IPS DF 4.7 (cell line): ENCODE measurements around the gene KLHL6.
"Not testable (repeated sequence)": the region's sequence is repeated elsewhere in the genome, so short reads cannot be mapped to it uniquely, and the experiment has no call there.

Experiments
- DNase-seq: peaks from one replicate; pipeline ENCODE4 v3.0.0-alpha.2; 2013; ENCODE audit warnings: low spot score; ENCODE audit errors: extremely low read depth

KLHL6 gene

DNA sequence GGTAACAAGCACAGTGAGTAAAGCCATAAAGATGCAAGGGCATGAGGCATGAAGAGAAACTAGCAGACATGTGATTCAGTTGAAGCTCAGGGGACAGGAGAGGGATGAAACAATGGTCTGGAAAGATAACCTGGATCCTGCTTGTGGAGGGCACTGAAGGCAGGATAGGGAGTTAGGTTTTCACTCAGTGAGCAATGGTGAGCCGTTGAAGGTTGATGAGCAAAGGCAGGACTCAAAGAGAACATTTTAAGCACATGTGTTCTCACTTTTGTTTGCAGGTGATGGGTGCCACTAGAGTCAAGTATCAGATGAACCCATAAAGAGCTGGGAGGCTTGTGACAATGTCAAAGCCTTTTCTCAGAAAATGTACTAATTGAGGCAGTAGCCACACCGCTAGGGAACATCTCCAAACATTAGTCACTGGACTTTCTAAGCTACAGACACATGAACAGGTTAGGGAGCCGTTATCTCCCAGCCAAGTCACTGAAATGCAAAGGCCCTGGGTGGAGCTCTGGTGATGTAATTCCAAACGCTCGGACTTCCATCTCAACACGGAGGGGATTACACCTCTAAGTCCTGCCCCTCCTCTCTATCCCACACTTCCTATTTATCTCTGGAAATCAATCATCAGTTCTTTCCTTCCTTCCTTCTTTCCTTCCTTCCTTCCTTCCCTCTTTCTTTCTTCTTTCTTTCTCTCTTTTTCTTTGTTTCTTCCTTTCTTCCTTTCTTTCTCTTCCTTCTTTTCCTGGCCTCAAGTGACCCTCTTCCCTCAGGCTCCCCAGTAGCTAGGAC lies 22.7 kb downstream of the KLHL6 start:
- DNase-seq, result no peak

DNA sequence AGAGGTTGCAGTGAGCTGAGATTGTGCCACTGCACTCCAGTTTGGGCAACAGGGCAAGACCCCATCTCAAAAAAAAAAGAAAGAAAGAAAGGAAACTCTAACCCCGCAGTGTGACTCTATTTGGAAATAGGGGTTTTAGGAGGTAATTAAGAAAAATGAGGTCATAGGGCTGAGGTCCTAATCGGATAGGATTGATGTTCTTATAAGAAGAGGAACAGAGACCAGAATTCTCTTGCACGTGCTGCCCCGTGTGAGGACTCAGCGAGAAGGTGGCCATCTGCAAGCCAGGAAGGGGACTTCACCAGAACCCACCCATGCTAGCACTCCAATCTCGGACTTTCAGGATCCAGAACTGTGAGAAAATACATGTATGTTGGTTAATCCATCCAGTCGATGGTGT lies 25.8 kb downstream of the KLHL6 start:
- DNase-seq, result no peak

DNA sequence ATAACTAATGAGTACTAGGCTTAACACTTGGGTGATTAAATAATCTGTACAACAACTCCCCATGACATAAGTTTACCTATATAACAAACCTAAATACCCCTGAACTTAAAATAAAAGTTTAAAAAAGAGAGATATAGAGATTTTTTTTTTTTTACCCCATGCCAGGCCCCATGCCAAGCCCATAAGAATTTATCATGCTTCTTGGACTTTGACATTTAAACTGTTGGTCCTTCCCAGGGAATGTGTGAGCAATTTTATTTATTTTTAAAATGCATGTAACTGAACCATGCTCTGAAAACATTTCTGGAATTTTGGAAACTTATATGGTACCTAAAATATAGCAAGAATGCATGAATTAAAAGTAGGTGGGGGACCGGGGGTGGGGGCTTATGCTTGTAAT lies 26.3 kb downstream of the KLHL6 start:
- no peak for DNase-seq

DNA sequence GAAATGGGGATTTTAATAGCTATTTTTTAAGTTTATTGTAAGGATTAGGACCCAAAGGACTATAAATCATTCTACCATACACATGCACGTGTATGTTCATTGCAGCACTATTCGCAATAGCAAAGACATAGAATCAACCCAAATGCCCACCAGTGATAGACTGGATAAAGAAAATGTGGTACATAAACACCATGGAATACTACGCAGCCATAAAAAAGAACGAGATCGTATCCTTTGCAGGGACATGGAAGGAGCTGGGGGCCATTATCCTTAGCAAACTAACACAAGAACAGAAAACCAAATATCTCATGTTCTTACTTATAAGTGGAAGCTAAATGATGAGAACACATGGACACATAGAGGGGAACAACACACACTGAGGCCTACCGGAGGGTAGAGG lies 26.7 kb downstream of the KLHL6 start:
- DNase-seq, result not testable (repeated sequence)

DNA sequence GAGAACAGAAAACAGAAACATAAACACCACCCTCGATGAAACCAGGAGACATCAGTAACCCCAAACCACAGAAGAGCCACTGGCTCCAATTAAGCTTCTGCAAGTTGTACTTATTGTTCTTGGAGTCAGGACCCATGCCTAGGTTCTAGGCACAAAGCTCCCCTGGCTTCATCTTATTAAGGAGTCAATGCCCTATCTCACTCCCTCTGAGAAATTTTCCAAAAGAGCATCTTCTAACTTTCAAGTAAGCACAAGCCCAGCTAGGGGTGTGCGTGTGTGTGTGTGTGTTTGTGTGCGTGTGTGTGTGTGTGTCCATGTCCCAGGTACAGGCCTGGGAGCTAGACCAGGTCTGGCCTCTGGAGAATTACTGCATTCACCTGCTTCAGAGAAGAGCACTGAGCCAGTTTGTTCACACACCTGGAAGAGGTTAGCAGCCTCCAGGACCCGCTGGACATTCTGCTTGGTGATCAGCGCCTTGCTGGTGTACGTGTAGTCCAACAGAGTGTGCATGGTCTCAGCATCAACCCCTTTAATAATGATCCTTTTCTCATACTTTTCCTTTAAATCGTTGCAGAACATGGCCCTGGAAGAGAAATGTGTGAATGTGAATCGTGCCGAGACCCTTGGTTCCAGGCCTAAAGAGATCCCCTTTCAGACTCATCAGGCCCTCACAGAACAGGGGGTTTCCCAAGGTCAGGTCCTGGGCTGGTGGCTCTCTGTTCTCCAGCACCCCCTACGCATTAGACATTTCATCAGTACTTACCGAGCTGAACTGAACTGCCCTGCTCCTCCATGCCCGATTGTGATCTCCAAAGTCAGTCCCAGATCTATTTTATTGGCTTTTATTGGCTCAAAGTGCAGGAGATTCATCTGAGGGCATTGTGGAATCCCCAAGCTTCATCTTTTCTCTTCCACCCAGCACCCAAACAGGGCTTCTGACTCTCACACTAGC lies 27.8 kb downstream of the KLHL6 start:
- no peak for DNase-seq

DNA sequence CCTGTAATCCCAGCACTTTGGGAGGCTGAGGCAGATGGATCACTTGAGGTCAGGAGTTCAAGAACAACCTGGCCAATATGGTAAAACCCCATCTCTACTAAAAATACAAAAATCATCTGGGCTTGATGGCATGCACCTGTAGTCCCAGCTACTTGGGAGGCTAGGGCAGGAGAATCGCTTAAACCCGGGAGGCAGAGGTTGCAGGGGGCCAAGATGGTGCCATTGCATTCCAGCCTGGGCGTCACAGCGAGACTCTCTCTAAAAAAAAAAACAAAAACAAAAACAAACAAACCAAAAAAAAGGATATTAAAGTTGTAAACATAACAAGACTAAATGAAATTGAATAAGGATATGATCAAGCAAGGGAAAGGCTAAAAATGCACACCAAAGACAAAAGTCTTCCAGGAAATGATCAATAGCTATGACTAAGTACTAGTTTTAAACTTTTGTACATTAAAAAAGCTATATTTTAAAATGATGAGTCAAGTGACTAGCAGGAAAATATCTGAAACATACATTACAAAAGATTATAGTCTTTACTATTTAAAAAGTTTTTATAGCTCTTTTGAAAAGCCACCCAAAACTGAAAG lies 28.6 kb downstream of the KLHL6 start:
- DNase-seq, result no peak

DNA sequence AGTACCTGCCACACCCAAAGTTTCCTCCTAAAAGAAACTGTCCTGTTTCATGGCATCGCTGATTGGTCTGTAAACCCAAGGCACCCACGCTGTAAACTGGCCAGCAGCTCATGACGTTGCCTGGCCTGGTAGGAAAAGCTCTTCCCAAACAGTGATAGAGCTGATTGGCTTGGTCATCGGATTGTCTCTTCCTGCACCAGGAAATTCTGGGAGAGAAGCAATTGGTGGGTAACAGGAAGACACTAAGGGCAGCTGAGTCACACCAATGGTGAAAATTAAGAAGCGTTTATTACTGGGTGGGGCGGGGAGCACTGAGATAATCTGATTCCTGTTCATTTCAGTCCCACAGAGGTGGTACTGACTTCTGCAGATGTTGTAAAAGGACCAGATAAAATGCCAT lies 31.0 kb downstream of the KLHL6 start:
- no peak for DNase-seq

DNA sequence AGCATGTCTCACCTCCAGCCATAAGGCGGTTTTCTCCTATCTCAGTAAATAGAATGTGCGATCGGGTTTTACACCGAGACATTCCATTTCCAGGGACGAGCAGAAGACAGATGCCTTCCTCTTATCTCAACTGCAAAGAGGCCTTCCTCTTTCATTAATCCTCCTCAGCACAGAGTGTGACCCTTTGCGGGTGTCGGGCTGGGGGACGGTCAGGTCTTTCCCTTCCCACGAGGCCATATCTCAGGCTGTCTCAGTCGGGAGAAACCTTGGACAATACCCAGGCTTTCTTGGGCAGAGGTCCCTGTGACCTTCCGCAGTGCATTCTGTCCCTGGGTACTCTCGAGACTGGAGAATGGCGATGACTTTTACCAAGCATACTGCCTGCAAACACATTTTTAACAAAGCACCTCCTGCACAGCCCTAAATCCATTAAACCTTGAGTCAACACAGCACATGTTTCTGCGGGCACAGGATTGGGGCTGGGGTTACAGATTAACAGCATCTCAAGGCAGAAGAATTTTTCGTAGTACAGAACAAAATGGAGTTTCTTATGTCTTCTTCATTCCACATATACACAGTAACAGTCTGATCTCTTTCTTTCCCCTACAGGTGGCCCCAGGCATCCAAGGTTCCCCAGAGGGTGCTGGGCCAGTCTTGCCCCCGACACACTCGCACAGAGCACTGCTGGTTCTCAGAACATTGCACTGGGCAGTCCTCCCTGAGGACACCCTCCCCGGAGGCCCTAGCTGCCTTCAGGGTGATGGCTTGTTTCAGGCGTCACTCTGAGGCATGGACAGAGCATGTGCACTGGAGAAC lies 34.6 kb downstream of the KLHL6 start:
- not testable (repeated sequence) for DNase-seq

DNA sequence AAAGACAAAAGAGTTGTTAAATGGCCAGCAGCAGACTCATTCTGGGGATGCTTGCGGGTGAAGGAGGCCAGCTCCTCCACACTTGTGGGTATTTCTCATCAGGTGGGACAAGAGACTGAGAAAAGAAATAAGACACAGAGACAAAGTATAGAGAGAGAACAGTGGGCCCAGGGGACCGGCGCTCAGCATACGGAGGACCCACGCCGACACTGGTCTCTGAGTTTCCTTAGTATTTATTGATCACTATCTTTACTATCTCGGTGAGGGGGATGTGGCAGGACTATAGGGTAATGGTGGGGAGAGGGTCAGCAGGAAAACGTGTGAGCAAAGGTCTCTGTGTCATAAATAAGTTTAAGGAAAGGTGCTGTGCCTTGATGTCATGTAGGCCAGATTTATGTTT lies 35.2 kb downstream of the KLHL6 start:
- DNase-seq, result not testable (repeated sequence)

DNA sequence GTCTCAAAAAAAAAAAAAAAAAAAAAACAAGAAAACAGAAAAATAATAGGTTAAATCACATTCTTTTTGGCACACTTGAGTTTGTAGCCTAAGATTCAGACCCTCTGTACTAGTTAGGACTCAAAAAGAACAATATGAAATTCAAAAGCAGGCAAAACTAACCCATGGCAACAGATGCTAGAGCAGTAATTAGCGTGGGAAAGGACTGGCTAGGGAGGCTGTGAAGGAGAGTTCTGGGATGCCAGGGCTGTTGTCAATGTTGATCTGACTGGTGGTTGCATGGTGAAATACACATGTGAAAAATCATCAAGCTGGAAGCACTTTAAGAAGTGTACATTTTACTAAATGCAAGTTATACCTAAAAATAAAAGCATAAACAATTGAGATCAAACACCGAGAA lies 35.6 kb downstream of the KLHL6 start:
- DNase-seq, result no peak

DNA sequence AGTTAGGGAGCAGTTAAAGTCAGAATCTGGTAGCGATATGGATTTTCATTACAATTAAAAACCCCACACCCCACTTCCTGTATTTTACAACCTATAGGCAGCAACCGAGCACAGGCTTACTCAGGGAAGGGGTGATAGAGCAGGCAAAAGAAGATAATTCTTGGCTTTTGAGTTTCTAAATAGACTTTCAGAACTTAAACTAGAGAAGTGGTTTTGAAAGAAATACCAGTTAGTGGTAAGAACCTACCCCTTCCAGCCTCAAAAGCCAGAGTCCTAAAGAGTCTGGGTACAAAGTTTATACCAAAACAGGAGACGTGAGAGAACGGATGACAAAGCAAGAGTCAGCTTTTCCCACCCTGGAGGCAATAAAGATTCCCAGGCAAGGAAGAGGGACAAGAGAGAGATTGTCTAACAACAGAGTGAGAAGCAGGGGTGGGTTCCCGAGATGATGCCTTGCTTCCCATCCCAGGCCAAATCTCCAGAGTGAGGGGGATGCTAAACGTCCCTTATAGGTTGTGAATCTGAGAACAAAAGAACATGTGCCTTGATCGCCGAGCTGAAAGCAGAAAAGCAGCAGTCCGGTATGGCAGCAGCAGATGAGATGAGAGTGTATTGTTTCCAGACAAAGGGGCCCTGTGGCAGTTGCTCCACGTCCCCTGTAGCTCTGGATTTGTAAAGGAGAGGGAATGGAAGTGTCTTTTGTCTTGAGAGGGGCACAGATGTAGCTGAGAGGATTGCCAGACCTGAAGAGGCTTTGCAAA lies 36.8 kb downstream of the KLHL6 start:
- DNase-seq, result no peak

DNA sequence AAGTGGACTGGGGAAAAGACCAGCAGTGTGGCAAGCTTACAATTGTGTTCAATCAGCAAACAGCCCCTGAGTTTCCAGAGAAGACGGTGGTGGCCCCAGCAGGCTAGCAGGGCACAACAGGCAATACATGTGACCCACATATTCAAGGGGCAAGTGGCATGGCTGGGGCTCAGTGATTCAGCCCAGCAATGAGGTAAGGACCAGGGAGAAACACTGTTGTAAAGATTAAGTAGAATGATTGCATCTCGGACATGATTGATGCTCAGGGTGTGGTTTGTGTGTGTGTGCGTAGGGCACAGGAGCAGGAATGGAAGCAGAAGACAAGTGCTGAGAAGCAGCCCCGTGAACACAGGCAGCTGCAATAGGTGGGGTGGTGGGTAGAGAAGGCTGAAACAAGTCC lies 37.9 kb downstream of the KLHL6 start:
- DNase-seq, result no peak

DNA sequence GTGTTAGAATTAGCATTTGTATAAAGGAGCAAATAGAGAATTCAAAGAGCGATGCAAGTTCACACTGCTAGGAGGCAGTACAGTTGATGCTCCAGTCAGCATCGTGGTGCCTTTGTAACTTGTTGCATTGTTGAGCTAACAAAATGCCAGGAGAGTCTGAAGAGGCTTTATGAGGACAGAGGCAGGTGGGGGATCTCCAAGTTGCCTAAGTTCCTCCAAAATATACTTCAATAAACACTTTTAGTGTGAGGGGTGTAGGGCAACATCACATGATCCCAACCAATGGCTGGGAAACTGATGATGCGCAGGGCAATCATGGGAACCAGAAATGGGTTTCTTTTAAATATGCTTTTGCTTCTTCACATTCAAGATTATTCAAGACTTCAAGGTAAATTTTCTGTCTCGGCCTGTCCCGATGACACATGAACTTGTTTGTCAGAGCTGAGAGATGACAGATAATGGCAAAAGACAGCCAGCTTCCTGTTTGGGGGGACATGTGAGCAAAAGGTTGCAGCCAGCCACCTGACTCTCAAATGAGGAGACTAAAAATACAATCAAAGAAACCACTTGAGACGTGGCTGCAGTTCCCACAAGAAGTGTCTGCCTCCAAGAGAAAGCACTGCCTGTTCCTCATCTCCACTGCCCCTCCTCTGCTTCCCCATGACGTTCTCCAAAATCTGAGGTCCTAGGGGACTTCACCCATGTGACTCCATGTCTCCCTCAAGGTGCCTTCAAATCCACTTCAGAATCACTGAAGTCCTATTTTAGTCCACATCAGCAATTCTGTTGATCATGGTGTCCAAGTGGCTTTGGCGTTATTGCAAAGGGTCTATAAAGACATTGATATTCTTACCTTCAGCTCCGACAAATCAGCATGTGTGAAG lies 39.3 kb downstream of the KLHL6 start:
- no peak for DNase-seq

DNA sequence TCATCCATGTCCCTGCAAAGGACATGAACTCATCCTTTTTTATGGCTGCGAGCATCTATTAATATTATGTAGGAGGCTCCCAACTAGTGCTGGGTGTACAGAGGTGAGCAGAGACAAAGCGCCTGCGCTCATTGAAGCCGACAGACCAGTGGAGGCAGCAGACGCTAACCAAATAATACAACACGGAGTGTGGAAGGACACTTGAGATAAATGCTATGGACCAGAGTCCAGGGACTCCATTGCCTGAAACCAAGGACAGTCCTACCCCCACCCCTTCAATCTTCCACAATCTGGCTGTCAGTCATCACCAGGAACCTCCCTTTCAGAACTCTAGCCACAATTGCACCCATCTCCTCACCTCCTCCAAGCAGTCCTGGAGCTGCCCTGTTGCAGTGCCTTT lies 41.5 kb downstream of the KLHL6 start:
- no peak for DNase-seq

DNA sequence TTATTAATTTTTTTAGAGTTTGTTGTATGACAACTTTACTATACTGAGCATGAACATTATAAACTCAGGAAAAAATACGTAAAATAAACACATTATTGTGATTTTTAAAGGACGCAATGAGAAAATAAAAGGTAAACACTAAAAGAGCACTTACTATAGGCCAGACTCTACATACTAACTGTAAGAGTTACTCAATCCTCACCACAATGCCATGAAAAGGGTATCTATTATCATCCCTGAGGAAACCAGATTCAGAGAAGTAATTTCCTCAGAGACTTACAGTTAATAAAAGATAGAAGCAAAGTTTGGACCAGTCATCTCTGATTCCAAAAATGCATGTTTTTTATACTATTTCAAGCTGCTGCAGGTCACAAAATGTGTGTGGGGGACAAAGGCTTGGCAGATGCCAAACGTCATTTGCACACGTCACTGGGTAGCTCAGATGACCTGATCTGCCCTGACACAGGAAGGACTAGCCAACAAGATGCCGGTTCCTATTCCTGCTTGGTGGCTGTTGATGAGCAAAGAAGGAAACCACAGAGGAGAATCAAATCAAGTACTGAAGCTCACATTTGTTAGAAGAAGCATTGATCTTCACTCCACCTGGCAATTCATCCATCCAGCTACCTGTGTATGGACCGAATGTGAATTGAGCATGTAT lies 42.3 kb downstream of the KLHL6 start:
- no peak for DNase-seq

DNA sequence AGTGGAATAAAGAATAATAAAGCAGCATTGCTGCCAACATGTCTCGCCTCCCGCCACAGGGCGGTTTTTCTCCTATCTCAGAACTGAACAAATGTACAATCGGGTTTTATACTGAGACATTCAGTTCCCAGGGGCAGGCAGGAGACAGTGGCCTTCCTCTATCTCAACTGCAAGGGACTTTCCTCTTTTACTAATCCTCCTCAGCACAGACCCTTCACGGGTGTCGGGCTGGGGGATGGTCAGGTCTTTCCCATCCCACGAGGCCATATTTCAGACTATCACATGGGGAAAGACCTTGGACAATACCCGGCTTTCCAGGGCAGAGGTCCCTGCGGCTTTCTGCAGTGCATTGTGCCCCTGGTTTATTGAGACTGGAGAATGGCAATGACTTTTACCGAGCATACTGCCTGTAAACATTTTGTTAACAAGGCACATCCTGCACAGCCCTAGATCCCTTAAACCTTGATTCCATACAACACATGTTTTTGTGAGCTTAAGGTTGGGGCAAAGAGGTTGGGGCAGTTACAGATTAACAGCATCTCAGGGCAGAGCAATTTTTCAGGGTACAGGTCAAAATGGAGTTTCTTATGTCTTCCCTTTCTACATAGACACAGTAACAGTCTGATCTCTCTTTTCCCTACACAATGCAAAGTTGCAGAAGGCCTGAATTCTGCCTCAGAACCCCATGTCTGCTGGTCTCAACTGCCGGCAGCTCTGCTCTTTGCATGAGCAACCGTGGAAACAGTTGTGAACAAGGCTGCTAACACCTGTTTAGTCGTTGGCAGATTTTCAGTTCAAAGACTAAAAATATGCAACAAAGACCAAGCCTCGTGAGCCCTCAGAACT lies 44.0 kb downstream of the KLHL6 start:
- DNase-seq, result not testable (repeated sequence)

DNA sequence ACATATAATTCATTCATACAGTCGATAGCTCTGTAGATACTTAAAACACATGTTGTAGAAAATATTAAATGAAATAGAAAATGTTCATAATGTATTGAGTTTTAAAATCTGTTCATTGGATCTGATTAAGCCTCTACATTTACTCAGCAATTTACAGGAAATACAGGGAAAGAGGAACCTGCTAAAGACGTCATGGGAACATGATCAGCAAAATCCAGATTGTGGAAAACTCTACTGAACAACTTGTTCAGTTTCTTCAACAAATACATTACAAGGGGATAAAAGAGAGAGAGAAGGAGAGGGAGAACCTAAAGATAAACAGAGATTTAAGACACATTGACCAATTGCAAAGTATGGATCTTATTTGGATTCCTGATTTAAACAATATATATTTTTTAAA lies 46.7 kb downstream of the KLHL6 start:
- no peak for DNase-seq

DNA sequence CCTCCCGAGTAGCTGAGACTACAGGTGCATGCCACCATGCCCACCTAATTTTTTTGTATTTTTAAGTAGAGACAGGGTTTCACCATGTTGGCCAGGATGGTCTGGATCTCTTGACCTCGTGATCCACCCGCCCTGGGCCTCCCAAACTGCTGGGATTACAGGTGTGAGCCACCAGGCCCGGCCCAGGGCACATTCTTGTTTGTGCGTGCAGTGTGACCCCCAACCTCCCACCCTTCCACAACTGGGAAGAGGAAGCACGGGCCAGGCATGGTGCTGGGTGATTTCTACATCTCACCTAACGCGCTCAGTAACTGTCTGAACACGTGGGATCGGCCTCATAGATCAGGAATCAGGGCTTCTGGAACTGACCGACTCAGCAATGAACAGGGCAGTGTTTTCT lies 48.0 kb downstream of the KLHL6 start:
- no peak for DNase-seq
